HEK293T (cell line): ENCODE results near the gene PLAGL2.

Source experiments
- ARNT ChIP-seq: fragments of 450-650 bp; IDR thresholded peaks from 2 replicates; pipeline ENCODE4 v1.6.1; 2017; ENCODE audit warnings: mild to moderate bottlenecking
- ELF4 ChIP-seq: fragments of 450-650 bp; IDR thresholded peaks from 2 replicates; pipeline ENCODE4 v1.6.1; 2017; ENCODE audit warnings: antibody characterized with exemption
- FOXA1 ChIP-seq: fragments of 450-650 bp; IDR thresholded peaks from 2 replicates; pipeline ENCODE4 v1.6.1; 2016; ENCODE audit warnings: mild to moderate bottlenecking
- FOXM1 ChIP-seq: fragments of 450-650 bp; IDR thresholded peaks from 2 replicates; pipeline ENCODE4 v1.6.1; 2017; ENCODE audit warnings: mild to moderate bottlenecking, borderline replicate concordance
- HDGF ChIP-seq: fragments of 450-650 bp; IDR thresholded peaks from 2 replicates; pipeline ENCODE4 v1.6.1; 2017; ENCODE audit warnings: antibody characterized with exemption, borderline replicate concordance
- NFRKB ChIP-seq: fragments of 450-650 bp; IDR thresholded peaks from 2 replicates; pipeline ENCODE4 v1.6.1; 2016; ENCODE audit warnings: mild to moderate bottlenecking, moderate library complexity
- SP1 ChIP-seq: fragments of 450-650 bp; IDR thresholded peaks from 2 replicates; pipeline ENCODE4 v1.6.1; 2017
- SUZ12 ChIP-seq: fragments of 450-650 bp; IDR thresholded peaks from 2 replicates; pipeline ENCODE4 v1.6.1; 2016; ENCODE audit warnings: mild to moderate bottlenecking
- TARDBP ChIP-seq: fragments of 450-650 bp; IDR thresholded peaks from 2 replicates; pipeline ENCODE4 v1.6.1; 2016
- TF ChIP-seq, protein P1 (sequence below): fragments of 450-650 bp; IDR thresholded peaks from 2 replicates; pipeline ENCODE4 v1.6.1; 2016

DNA sequence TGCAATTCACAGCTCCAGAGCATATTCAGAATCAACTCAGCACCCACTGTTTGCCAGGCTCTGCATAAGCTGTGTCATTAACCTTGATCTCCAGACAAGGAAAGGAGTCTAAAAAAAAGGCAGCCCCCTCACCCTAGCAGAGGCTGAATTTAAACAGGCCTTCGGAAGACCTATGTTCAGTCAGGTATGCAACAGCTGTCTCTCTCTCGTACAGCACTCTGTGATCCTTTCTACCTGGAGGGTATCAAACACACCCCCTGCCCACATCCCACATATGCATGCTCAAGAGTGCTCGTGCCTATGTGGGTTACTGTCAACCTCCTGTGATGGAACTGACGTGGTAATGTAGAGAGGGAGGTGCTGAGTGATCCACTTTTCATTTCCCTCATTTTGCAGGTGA is 8.5 kb downstream of the PLAGL2 start:
- TF ChIP-seq FOXA1 (no peak), FOXM1 (no peak), SP1 (no peak), NFRKB (no peak), ELF4 (no peak), SUZ12 (no peak), TARDBP (no peak), HDGF (no peak), ARNT (no peak)
- TF ChIP-seq, protein P1, sequence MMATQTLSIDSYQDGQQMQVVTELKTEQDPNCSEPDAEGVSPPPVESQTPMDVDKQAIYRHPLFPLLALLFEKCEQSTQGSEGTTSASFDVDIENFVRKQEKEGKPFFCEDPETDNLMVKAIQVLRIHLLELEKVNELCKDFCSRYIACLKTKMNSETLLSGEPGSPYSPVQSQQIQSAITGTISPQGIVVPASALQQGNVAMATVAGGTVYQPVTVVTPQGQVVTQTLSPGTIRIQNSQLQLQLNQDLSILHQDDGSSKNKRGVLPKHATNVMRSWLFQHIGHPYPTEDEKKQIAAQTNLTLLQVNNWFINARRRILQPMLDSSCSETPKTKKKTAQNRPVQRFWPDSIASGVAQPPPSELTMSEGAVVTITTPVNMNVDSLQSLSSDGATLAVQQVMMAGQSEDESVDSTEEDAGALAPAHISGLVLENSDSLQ = no peak
